SK-N-SH (cell line): ENCODE data around the gene LRMDA. TPM values are rescaled to one million over a fixed set of nuclear protein-coding genes. Genes with fewer than 3 reads are reported as not detected.

Experiments
- CTCF ChIA-PET: fragments of 300-600, 350-600 bp; formaldehyde crosslinking; extraction: SDS; loops from one replicate; lab custom pipeline; 2021; lab: Yijun Ruan, JAX
- POLR2A ChIA-PET: fragments of 350-600 bp; sonication (Branson Sonifier 250); formaldehyde crosslinking; extraction: SDS; loops from one replicate; lab custom pipeline; 2020; ENCODE audit warnings: antibody characterized with exemption, inconsistent platforms; lab: Yijun Ruan, JAX
- DNase-seq: peaks from one replicate; pipeline ENCODE4 v3.0.0; 2012
- H2AFZ ChIP-seq: fragments of 200-600 bp; sonication (generic); 2 replicates; pipeline ENCODE4 v1.8.1; 2016; ENCODE audit warnings: antibody characterized with exemption, mild to moderate bottlenecking, low read depth
- H3F3A ChIP-seq: fragments of 200-600 bp; sonication (generic); replicated peaks from 2 replicates; pipeline ENCODE3; 2016; ENCODE audit warnings: antibody characterized with exemption, mild to moderate bottlenecking; ENCODE audit not compliant: insufficient read depth
- H3K27ac ChIP-seq, 2 experiments: fragments of 200-500 bp in 1 of 2; fragments of 200-600 bp in 1 of 2; sonication (Bioruptor generic) in 1 of 2; sonication (generic), shearing (Covaris generic) in 1 of 2; 2 replicates each; pipeline versions ENCODE4 v1.5.1 to v1.6.1; 2014 to 2016; ENCODE audit warnings: low read depth in 2 of 2, inconsistent platforms in 1 of 2, low read length in 1 of 2, mild to moderate bottlenecking in 1 of 2, mixed read lengths in 1 of 2
- H3K27me3 ChIP-seq: fragments of 200-600 bp; sonication (generic), shearing (Covaris generic); 2 replicates; pipeline ENCODE4 v1.6.1; 2016; ENCODE audit warnings: mixed run types; ENCODE audit not compliant: insufficient read depth
- H3K36me3 ChIP-seq, 2 experiments: fragments of 200-500 bp in 1 of 2; fragments of 200-600 bp in 1 of 2; sonication (Bioruptor generic) in 1 of 2; sonication (generic) in 1 of 2; replicated peaks in 1 of 2; 2 replicates each; pipeline versions ENCODE3 to v1.5.1; 2014 to 2016; ENCODE audit warnings: low read length in 1 of 2, mild to moderate bottlenecking in 1 of 2; ENCODE audit not compliant: insufficient read depth in 2 of 2, control insufficient read depth in 1 of 2
- H3K4me1 ChIP-seq, 2 experiments: fragments of 200-500 bp in 1 of 2; fragments of 200-600 bp in 1 of 2; sonication (Bioruptor generic) in 1 of 2; sonication (generic), shearing (Covaris generic) in 1 of 2; 2 replicates each; pipeline versions ENCODE4 v1.5.1 to v1.6.1; 2014 to 2016; ENCODE audit warnings: low read depth in 1 of 2, low read length in 1 of 2, mixed run types in 1 of 2; ENCODE audit not compliant: insufficient read depth in 2 of 2, control insufficient read depth in 1 of 2
- H3K4me2 ChIP-seq: fragments of 200-600 bp; sonication (generic), shearing (Covaris generic); 2 replicates; pipeline ENCODE4 v1.6.1; 2017; ENCODE audit warnings: mixed run types
- H3K4me3 ChIP-seq, 2 experiments: fragments of 200-500 bp in 1 of 2; fragments of 200-600 bp in 1 of 2; sonication (Bioruptor generic) in 1 of 2; sonication (generic), shearing (Covaris generic) in 1 of 2; 2 replicates each; pipeline versions ENCODE4 v1.5.1 to v1.8.1; 2014 to 2016; ENCODE audit warnings: low read depth in 2 of 2, inconsistent platforms in 1 of 2, low read length in 1 of 2, mild to moderate bottlenecking in 1 of 2, mixed read lengths in 1 of 2, moderate library complexity in 1 of 2
- H3K79me2 ChIP-seq: fragments of 200-600 bp; sonication (generic); 2 replicates; pipeline ENCODE4 v1.8.1; 2017; ENCODE audit warnings: mild to moderate bottlenecking; ENCODE audit not compliant: insufficient read depth
- H3K9ac ChIP-seq: fragments of 200-600 bp; sonication (generic); 2 replicates; pipeline ENCODE4 v1.6.1; 2017; ENCODE audit warnings: mixed run types
- H3K9me2 ChIP-seq: fragments of 200-600 bp; sonication (generic); 2 replicates; pipeline ENCODE4 v1.6.1; 2017; ENCODE audit warnings: mixed run types
- H3K9me3 ChIP-seq: fragments of 200-600 bp; sonication (generic); 2 replicates; pipeline ENCODE4 v1.6.1; 2017; ENCODE audit warnings: mixed run types, mild to moderate bottlenecking, moderate library complexity
- H4K20me1 ChIP-seq: fragments of 200-600 bp; sonication (generic); 2 replicates; pipeline ENCODE4 v1.6.1; 2017; ENCODE audit warnings: mild to moderate bottlenecking, mixed run types; ENCODE audit not compliant: insufficient read depth
- CTCF ChIP-seq: fragments of 200-600 bp; sonication (generic); IDR thresholded peaks from 2 replicates; pipeline ENCODE4 v1.6.1; 2017; ENCODE audit warnings: antibody characterized with exemption, mild to moderate bottlenecking, moderate library complexity
- ELF1 ChIP-seq: IDR thresholded peaks from 2 replicates; pipeline ENCODE4 v1.4.0; 2012
- FOSL2 ChIP-seq: IDR thresholded peaks from 2 replicates; pipeline ENCODE4 v1.4.0; 2012; ENCODE audit warnings: low read depth, mild to moderate bottlenecking, moderate library complexity, borderline replicate concordance
- FOXM1 ChIP-seq: IDR thresholded peaks from 2 replicates; pipeline ENCODE4 v1.4.0; 2012; ENCODE audit warnings: low read depth, mild to moderate bottlenecking
- MAX ChIP-seq: IDR thresholded peaks from 2 replicates; pipeline ENCODE4 v1.4.0; 2012; ENCODE audit warnings: low read depth
- NFIC ChIP-seq: IDR thresholded peaks from 2 replicates; pipeline ENCODE4 v1.4.0; 2012; ENCODE audit warnings: borderline replicate concordance
- NRF1 ChIP-seq: IDR thresholded peaks from 2 replicates; pipeline ENCODE4 v1.6.1; 2012; ENCODE audit warnings: low read depth, mild to moderate bottlenecking, low read length
- PBX3 ChIP-seq: IDR thresholded peaks from 2 replicates; pipeline ENCODE4; 2012
- POLR2AphosphoS5 ChIP-seq: IDR thresholded peaks from 2 replicates; pipeline ENCODE4 v1.6.1; 2012; ENCODE audit warnings: low read depth, low read length
- RAD21 ChIP-seq: IDR thresholded peaks from 2 replicates; pipeline ENCODE4 v1.6.1; 2012; ENCODE audit warnings: mild to moderate bottlenecking, low read length
- RCOR1 ChIP-seq: fragments of 150-350 bp; IDR thresholded peaks from 2 replicates; pipeline ENCODE4 v1.6.1; 2017; ENCODE audit warnings: antibody characterized with exemption, low read length
- SIN3A ChIP-seq: IDR thresholded peaks from 2 replicates; pipeline ENCODE4 v1.6.1; 2012; ENCODE audit warnings: low read depth, mild to moderate bottlenecking, low read length, moderate library complexity, borderline replicate concordance
- TAF1 ChIP-seq: IDR thresholded peaks from 2 replicates; pipeline ENCODE4 v1.6.1; 2012; ENCODE audit warnings: low read depth, mild to moderate bottlenecking, low read length, moderate library complexity, borderline replicate concordance
- TEAD4 ChIP-seq: IDR thresholded peaks from 2 replicates; pipeline ENCODE4 v1.4.0; 2012; ENCODE audit warnings: mild to moderate bottlenecking, borderline replicate concordance; ENCODE audit not compliant: insufficient read depth
- USF1 ChIP-seq: IDR thresholded peaks from 2 replicates; pipeline ENCODE4 v1.4.0; 2012; ENCODE audit warnings: low read depth, borderline replicate concordance
- YY1 ChIP-seq: IDR thresholded peaks from 2 replicates; pipeline ENCODE4 v1.4.0; 2012; ENCODE audit warnings: low read depth, mild to moderate bottlenecking
- ZBTB33 ChIP-seq: IDR thresholded peaks from 2 replicates; pipeline ENCODE4 v1.4.0; 2012; ENCODE audit warnings: low read depth, borderline replicate concordance
- WGBS: methylation state at CpG from one replicate; pipeline ENCODE4 v1.1.6; 2017; ENCODE audit warnings: low lambda C conversion rate; 5-methylcytosine and 5-hydroxymethylcytosine counted together
- polyA plus RNA-seq, 3 experiments: library from polyadenylated mRNA; depleted of rRNA; stranded (reverse); fragments of >200 nt; gene quantifications; 2 replicates each; pipeline ENCODE4 v1.2.3, GENCODE V29; 2012

Gene LRMDA
- polyA plus RNA-seq, 1 of the 3 experiments (the other 2 are of a cell fraction), result 0.95 TPM

- Histone ChIP-seq H3F3A (no peaks in the 10 kb centered on the region), H3K9ac (no peak overlapping the region)
- TF ChIP-seq CTCF, result no peak
- no peak for TF ChIP-seq RCOR1
- TF ChIP-seq POLR2AphosphoS5, result no peak
- TF ChIP-seq YY1, result no peak
- no peak for TF ChIP-seq TAF1
- no peak for TF ChIP-seq RAD21
- TF ChIP-seq NFIC, result no peak
- TF ChIP-seq FOSL2, result no peak
- TF ChIP-seq SIN3A, result no peak
- no peak for TF ChIP-seq NRF1
- TF ChIP-seq TEAD4, result no peak
- TF ChIP-seq MAX, result no peak
- TF ChIP-seq PBX3, result no peak
- no peak for TF ChIP-seq ZBTB33
- TF ChIP-seq USF1, result no peak
- TF ChIP-seq FOXM1, result no peak
- TF ChIP-seq ELF1, result no peak
- TF ChIP-seq, all 33 proteins: peak for 0
- no peaks in the 10 kb centered on the region for H3K27me3 ChIP-seq
- no peaks in the 10 kb centered on the region for H4K20me1 ChIP-seq
- no peaks in the 10 kb centered on the region for H3K36me3 ChIP-seq
- no peak overlapping the region for H3K4me2 ChIP-seq
- H3K27ac ChIP-seq, result no peak overlapping the region
- H3K4me3 ChIP-seq, result no peak overlapping the region
- no peaks in the 10 kb centered on the region for H3K9me2 ChIP-seq
- WGBS, result 96% methylated on average over 2 of the region's 2 CpGs
- POLR2A ChIA-PET, result no interaction called here
- H3K4me1 ChIP-seq, result no peaks in the 10 kb centered on the region
- CTCF ChIA-PET, result interaction anchor here (1.3 kb wide), 1 partner anchor 33 kb away, joined by 3 read pairs; no protein-coding TSS in a partner anchor
- no peaks in the 10 kb centered on the region for H3K9me3 ChIP-seq
- no peak for DNase-seq
- H2AFZ ChIP-seq, result no peak overlapping the region
- H3K79me2 ChIP-seq, result no peaks in the 10 kb centered on the region
Observed at GRCh38 chr10:76388321-76389023, 957.0 kb downstream of the LRMDA start.
